NCI-H526 treated with DMSO at 0.1 percent for 48 hours (cell line): Measurements from ENCODE around the gene TOMM40.

Experiments used
- DNase-seq: peaks from one replicate; lab custom pipeline; 2025; lab: John Stamatoyannopoulos, UW

Gene TOMM40

GRCh38 chr19:44927746-44928145 is 36.7 kb downstream of the TOMM40 start:
- no peak for DNase-seq

- no peak for DNase-seq
Measured at GRCh38 chr19:44930088-44930487, 39.0 kb downstream of the TOMM40 start.

GRCh38 chr19:44931541-44931940 is 40.5 kb downstream of the TOMM40 start:
- DNase-seq = no peak

GRCh38 chr19:44939668-44940067 is 48.6 kb downstream of the TOMM40 start:
- no peak for DNase-seq

- no peak for DNase-seq
Measured at GRCh38 chr19:44942067-44942571, 51.1 kb downstream of the TOMM40 start, which contains the start of gene APOC4. APOC4 (plus strand) TSS chr19:44942237; CDS start chr19:44942278, 41 bp downstream.

- no peak for DNase-seq
Measured at GRCh38 chr19:44943801-44944249, 52.8 kb downstream of the TOMM40 start.

- no peak for DNase-seq
Measured at GRCh38 chr19:44947041-44947581, 56.1 kb downstream of the TOMM40 start.

- DNase-seq = no peak
Measured at GRCh38 chr19:44948237-44948636, 57.2 kb downstream of the TOMM40 start.

GRCh38 chr19:44948763-44949374 is 57.8 kb downstream of the TOMM40 start:
- no peak for DNase-seq

- no peak for DNase-seq
Measured at GRCh38 chr19:44949550-44949949, 58.5 kb downstream of the TOMM40 start.

- DNase-seq = peak; percentile 50
Measured at GRCh38 chr19:44951179-44952159, 60.4 kb downstream of the TOMM40 start.
